B cell (primary cell): ENCODE data around the gene SLC4A1.

Experiments
- EZH2 ChIP-seq: IDR thresholded peaks from 2 replicates; pipeline ENCODE4 v1.6.1; 2012; ENCODE audit warnings: borderline replicate concordance, low read depth, mild to moderate bottlenecking, moderate library complexity, low read length; ENCODE audit not compliant: insufficient read depth, poor library complexity, severe bottlenecking
- TF ChIP-seq, protein P1 (sequence below): fragments of 200-600 bp; IDR thresholded peaks from one replicate; pipeline ENCODE4 v1.8.0; 2022; ENCODE audit warnings: antibody characterized with exemption, mild to moderate bottlenecking

DNA sequence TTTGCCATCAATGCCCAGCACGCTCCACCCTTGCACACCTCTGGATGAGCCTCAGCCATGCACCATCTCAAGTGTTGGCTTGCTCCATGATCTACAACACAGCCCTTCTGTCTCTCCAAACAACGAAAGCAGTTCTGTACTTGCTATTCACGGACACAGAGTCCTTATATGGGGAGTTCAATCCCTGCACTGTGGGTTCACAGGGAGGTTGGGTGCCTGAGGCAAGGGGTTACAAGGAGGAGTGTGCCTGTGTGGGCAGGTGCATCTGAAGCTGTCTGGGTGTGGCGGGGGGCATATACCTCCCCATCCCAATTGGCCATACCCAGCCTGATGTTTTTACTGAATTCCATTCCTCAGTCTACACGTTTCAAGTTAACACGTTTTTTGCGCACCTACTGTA, 46.1 kb upstream of the SLC4A1 start:
- TF ChIP-seq, protein P1, sequence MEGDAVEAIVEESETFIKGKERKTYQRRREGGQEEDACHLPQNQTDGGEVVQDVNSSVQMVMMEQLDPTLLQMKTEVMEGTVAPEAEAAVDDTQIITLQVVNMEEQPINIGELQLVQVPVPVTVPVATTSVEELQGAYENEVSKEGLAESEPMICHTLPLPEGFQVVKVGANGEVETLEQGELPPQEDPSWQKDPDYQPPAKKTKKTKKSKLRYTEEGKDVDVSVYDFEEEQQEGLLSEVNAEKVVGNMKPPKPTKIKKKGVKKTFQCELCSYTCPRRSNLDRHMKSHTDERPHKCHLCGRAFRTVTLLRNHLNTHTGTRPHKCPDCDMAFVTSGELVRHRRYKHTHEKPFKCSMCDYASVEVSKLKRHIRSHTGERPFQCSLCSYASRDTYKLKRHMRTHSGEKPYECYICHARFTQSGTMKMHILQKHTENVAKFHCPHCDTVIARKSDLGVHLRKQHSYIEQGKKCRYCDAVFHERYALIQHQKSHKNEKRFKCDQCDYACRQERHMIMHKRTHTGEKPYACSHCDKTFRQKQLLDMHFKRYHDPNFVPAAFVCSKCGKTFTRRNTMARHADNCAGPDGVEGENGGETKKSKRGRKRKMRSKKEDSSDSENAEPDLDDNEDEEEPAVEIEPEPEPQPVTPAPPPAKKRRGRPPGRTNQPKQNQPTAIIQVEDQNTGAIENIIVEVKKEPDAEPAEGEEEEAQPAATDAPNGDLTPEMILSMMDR, result no peak
- TF ChIP-seq EZH2, result no peak
